Measurements from ENCODE around the gene CD180. TPM values are rescaled to one million over a fixed set of nuclear protein-coding genes. Genes with fewer than 3 reads are reported as not detected.

CD180 gene
- total RNA-seq, 2 experiments from 2014 or later, result 14.4 to 15.7 TPM

GRCh38 chr5:67235399-67236110, 39.0 kb upstream of the CD180 start:
- Histone ChIP-seq H3K79me2 (ENCODE audit: insufficient read depth, low read depth, low read length) (no peaks in the 10 kb centered on the region), H3K9me3 (ENCODE audit: low read length) (no peaks in the 10 kb centered on the region), H3K36me3 (ENCODE audit: insufficient read depth, low read length) (no peaks in the 10 kb centered on the region), H3K27ac (ENCODE audit: low read depth, low read length, poor library complexity, severe bottlenecking) (no peak overlapping the region), H3K9me2 (ENCODE audit: insufficient read depth, low read length) (no peaks in the 10 kb centered on the region), H3K4me2 (ENCODE audit: low read length) (no peak overlapping the region), H3K4me3 (ENCODE audit: low read depth, low read length, poor library complexity, severe bottlenecking) (no peak overlapping the region), H2AFZ (ENCODE audit: low read length) (no peak overlapping the region), H4K20me1 (ENCODE audit: insufficient read depth, low read length) (no peaks in the 10 kb centered on the region), H3K4me1 (ENCODE audit: insufficient read depth, low read length, poor library complexity, severe bottlenecking) (no peaks in the 10 kb centered on the region)
- no peak for DNase-seq (ENCODE audit: low spot score)
- ChIA-PET POLR2A (no interaction called here), CTCF (ENCODE audit: unreplicated experiment) (no interaction called here)
- intact Hi-C loops (cut with micrococcal nuclease; ENCODE audit: unreplicated experiment), result no loop called here
- no peak for TF ChIP-seq EZH2phosphoT487 (IDR thresholded peaks at IDR 0.05; ENCODE audit: borderline replicate concordance, low read depth, low read length)
- TF ChIP-seq CTCF (conservative IDR thresholded peaks at IDR 0.05; ENCODE audit: low read length), result no peak
- BruUV-seq (replicated peaks), result no TSS peak

DNA sequence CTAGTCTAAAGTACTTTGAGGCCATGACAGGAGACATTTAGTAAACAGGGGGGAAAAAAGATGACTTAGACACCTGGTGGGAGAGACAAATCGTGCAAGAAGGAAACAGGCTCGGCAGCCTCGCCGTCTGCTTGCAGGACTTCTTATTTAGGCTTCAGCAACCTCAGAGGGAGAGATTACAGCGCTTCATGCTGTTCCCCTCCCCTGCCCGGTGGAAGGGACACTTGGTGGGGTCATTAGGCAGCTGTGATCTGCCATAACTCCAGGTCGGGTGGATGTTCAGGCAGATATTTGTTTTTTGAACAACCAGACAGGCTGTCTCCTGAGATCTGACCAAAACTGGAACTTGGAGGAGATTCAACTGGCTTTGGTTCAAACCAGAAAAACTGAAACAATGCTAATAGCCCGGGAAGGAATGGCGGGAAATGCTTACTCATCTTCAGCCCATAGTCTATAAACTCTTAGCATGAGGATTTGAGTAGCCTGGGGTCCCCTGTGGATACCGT, 38.1 kb upstream of the CD180 start:
- Histone ChIP-seq H4K20me1 (ENCODE audit: insufficient read depth, low read length) (no peaks in the 10 kb centered on the region), H3K27ac (ENCODE audit: low read depth, low read length, poor library complexity, severe bottlenecking) (no peak overlapping the region), H3K36me3 (ENCODE audit: insufficient read depth, low read length) (no peaks in the 10 kb centered on the region), H3K4me3 (ENCODE audit: low read depth, low read length, poor library complexity, severe bottlenecking) (no peak overlapping the region), H2AFZ (ENCODE audit: low read length) (no peak overlapping the region), H3K9me3 (ENCODE audit: low read length) (no peaks in the 10 kb centered on the region), H3K4me2 (ENCODE audit: low read length) (no peak overlapping the region), H3K79me2 (ENCODE audit: insufficient read depth, low read depth, low read length) (no peaks in the 10 kb centered on the region), H3K9me2 (ENCODE audit: insufficient read depth, low read length) (no peaks in the 10 kb centered on the region), H3K4me1 (ENCODE audit: insufficient read depth, low read length, poor library complexity, severe bottlenecking) (no peaks in the 10 kb centered on the region)
- TF ChIP-seq EZH2phosphoT487 (IDR thresholded peaks at IDR 0.05; ENCODE audit: borderline replicate concordance, low read depth, low read length), result no peak
- no peak for TF ChIP-seq CTCF (conservative IDR thresholded peaks at IDR 0.05; ENCODE audit: low read length)
- intact Hi-C loops (cut with micrococcal nuclease; ENCODE audit: unreplicated experiment), result no loop called here
- DNase-seq (ENCODE audit: low spot score), result no peak
- ChIA-PET POLR2A (no interaction called here), CTCF (ENCODE audit: unreplicated experiment) (no interaction called here)
- no TSS peak for BruUV-seq (replicated peaks)

DNA sequence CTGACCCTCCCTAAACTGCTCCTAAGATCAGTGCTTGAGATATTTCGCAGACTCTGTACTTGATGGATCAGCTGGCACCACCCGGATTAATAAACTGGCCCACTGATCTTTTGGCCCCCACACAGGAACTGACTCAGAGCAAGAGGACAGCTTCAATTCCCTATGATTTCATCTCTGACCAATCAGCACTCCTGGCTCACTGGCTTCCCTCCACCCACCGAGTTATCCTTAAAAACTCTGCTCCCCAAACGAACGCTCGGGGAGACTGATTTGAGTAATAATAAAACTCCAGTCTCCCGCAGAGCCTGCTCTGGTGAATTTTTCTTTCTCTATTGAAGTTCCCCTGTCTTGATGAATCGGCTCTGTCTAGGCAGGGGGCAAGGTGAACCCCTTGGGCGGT, 36.5 kb upstream of the CD180 start:
- Histone ChIP-seq H3K4me1 (ENCODE audit: insufficient read depth, low read length, poor library complexity, severe bottlenecking) (no peaks in the 10 kb centered on the region), H3K4me3 (ENCODE audit: low read depth, low read length, poor library complexity, severe bottlenecking) (no peak overlapping the region), H3K79me2 (ENCODE audit: insufficient read depth, low read depth, low read length) (no peaks in the 10 kb centered on the region), H3K4me2 (ENCODE audit: low read length) (no peak overlapping the region), H3K27ac (ENCODE audit: low read depth, low read length, poor library complexity, severe bottlenecking) (no peak overlapping the region), H4K20me1 (ENCODE audit: insufficient read depth, low read length) (no peaks in the 10 kb centered on the region), H2AFZ (ENCODE audit: low read length) (no peak overlapping the region), H3K36me3 (ENCODE audit: insufficient read depth, low read length) (no peaks in the 10 kb centered on the region), H3K9me2 (ENCODE audit: insufficient read depth, low read length) (no peaks in the 10 kb centered on the region), H3K9me3 (ENCODE audit: low read length) (no peaks in the 10 kb centered on the region)
- DNase-seq (ENCODE audit: low spot score), result no peak
- ChIA-PET CTCF (ENCODE audit: unreplicated experiment) (no interaction called here), POLR2A (no interaction called here)
- no TSS peak for BruUV-seq (replicated peaks)
- intact Hi-C loops (cut with micrococcal nuclease; ENCODE audit: unreplicated experiment), result no loop called here
- TF ChIP-seq CTCF (conservative IDR thresholded peaks at IDR 0.05; ENCODE audit: low read length) (no peak), EZH2phosphoT487 (IDR thresholded peaks at IDR 0.05; ENCODE audit: borderline replicate concordance, low read depth, low read length) (no peak)

Data from OCI-LY7 (cell line).